PC-9 (cell line): ENCODE measurements around the gene MYO18B. TPM values are rescaled to one million over a fixed set of nuclear protein-coding genes. Genes with fewer than 3 reads are reported as not detected.

Source experiments
- BruUV-seq: library from RNA; stranded (reverse); fragments of 400-500 nt; replicated peaks from 2 replicates; lab custom pipeline; 2021; lab: Mats Ljungman, UMichigan
- CTCF ChIA-PET: fragments of 300-600 bp; sonication (Branson Sonifier 250); formaldehyde crosslinking; loops from one replicate; lab custom pipeline; 2022; ENCODE audit warnings: antibody characterized with exemption; lab: Charles Lee
- POLR2A ChIA-PET: fragments of 300-600 bp; sonication (Branson Sonifier 250); formaldehyde crosslinking; loops from one replicate; lab custom pipeline; 2022; ENCODE audit warnings: antibody characterized with exemption; ENCODE audit not compliant: unreplicated experiment; lab: Charles Lee
- DNase-seq, 2 experiments: peaks; one replicate each; pipeline versions ENCODE4 v3.0.0 to v3.0.0-alpha.2; 2015 to 2022; ENCODE audit warnings: mixed read lengths in 1 of 2
- H2AFZ ChIP-seq: fragments of 200-600 bp; sonication (generic); 2 replicates; pipeline ENCODE4 v1.8.1; 2017; ENCODE audit warnings: antibody characterized with exemption
- H3F3A ChIP-seq: fragments of 200-600 bp; sonication (generic); 2 replicates; pipeline ENCODE4 v1.8.1; 2017; ENCODE audit warnings: antibody characterized with exemption, mild to moderate bottlenecking, low read depth; ENCODE audit not compliant: insufficient read depth
- H3K27ac ChIP-seq: fragments of 200-600 bp; sonication (generic); 2 replicates; pipeline ENCODE4 v1.6.1; 2016; ENCODE audit warnings: mixed run types
- H3K27me3 ChIP-seq: fragments of 200-600 bp; sonication (generic); 2 replicates; pipeline ENCODE4 v1.6.1; 2016; ENCODE audit warnings: low read depth, mixed run types; ENCODE audit not compliant: insufficient read depth
- H3K36me3 ChIP-seq: fragments of 200-600 bp; sonication (generic); 2 replicates; pipeline ENCODE4 v1.6.1; 2016; ENCODE audit warnings: low read depth, mixed run types
- H3K4me1 ChIP-seq: fragments of 200-600 bp; sonication (generic); replicated peaks from 2 replicates; pipeline ENCODE4 v1.6.1; 2016; ENCODE audit warnings: mixed run types; ENCODE audit not compliant: insufficient read depth
- H3K4me2 ChIP-seq: fragments of 200-600 bp; sonication (generic); 2 replicates; pipeline ENCODE4 v1.6.1; 2017; ENCODE audit warnings: mixed run types
- H3K4me3 ChIP-seq: fragments of 200-600 bp; sonication (generic); 2 replicates; pipeline ENCODE4 v1.6.1; 2016; ENCODE audit warnings: mixed run types
- H3K79me2 ChIP-seq: fragments of 200-600 bp; sonication (generic); 2 replicates; pipeline ENCODE4 v1.6.1; 2017; ENCODE audit warnings: low read depth, mixed run types
- H3K9me2 ChIP-seq: fragments of 200-600 bp; sonication (generic); 2 replicates; pipeline ENCODE4 v1.8.1; 2017; ENCODE audit warnings: mild to moderate bottlenecking; ENCODE audit not compliant: insufficient read depth
- H3K9me3 ChIP-seq: fragments of 200-600 bp; sonication (generic); 2 replicates; pipeline ENCODE4 v1.8.1; 2016; ENCODE audit warnings: low read depth; ENCODE audit not compliant: insufficient read depth
- H4K20me1 ChIP-seq: fragments of 200-600 bp; sonication (generic); 2 replicates; pipeline ENCODE4 v1.8.1; 2017; ENCODE audit not compliant: insufficient read depth
- CTCF ChIP-seq: fragments of 200-600 bp; sonication (generic); conservative IDR thresholded peaks from 2 replicates; pipeline ENCODE4 v1.6.1; 2017; ENCODE audit warnings: mixed run types, antibody characterized with exemption, mild to moderate bottlenecking, moderate library complexity
- EZH2 ChIP-seq: fragments of 200-600 bp; sonication (generic); IDR thresholded peaks from 2 replicates; pipeline ENCODE4 v1.8.0; 2017; ENCODE audit warnings: antibody characterized with exemption, low read depth
- intact Hi-C: fragments of 100-400 bp; cut with micrococcal nuclease; formaldehyde crosslinking; loops from one replicate; pipeline ENCODE4 v1.10.0; 2022; ENCODE audit not compliant: unreplicated experiment
- total RNA-seq: library from RNA; stranded (reverse); gene quantifications from 2 replicates; pipeline ENCODE4 v1.2.3, GENCODE V29; 2021

The MYO18B gene
- total RNA-seq, 1 experiment from 2014 or later: not detected

GRCh38 chr22:25791556-25791955 is 49.6 kb downstream of the MYO18B start:
- DNase-seq: no peak
- H3K4me2 ChIP-seq: no peak overlapping the region
- H3K9me3 ChIP-seq: no peaks in the 10 kb centered on the region
- H3K9me2 ChIP-seq: no peaks in the 10 kb centered on the region
- TF ChIP-seq EZH2 (no peak), CTCF (no peak)
- no peak overlapping the region for H2AFZ ChIP-seq
- no peaks in the 10 kb centered on the region for H3K4me1 ChIP-seq
- H3K4me3 ChIP-seq: no peak overlapping the region
- intact Hi-C loops: no loop called here
- no peaks in the 10 kb centered on the region for H4K20me1 ChIP-seq
- no TSS peak for BruUV-seq
- no peaks in the 10 kb centered on the region for H3F3A ChIP-seq
- H3K27ac ChIP-seq: no peak overlapping the region
- peaks cover 49% of the 10 kb centered on the region for H3K27me3 ChIP-seq
- H3K36me3 ChIP-seq: no peaks in the 10 kb centered on the region
- no peaks in the 10 kb centered on the region for H3K79me2 ChIP-seq
- POLR2A ChIA-PET: no interaction called here
- CTCF ChIA-PET: no interaction called here

- H3K4me2 ChIP-seq: no peak overlapping the region
- H3K27ac ChIP-seq: no peak overlapping the region
- H3F3A ChIP-seq: no peaks in the 10 kb centered on the region
- no peak for DNase-seq
- no peak overlapping the region for H3K4me3 ChIP-seq
- no peaks in the 10 kb centered on the region for H3K79me2 ChIP-seq
- H3K9me3 ChIP-seq: no peaks in the 10 kb centered on the region
- no peaks in the 10 kb centered on the region for H3K9me2 ChIP-seq
- TF ChIP-seq CTCF: no peak
- TF ChIP-seq EZH2: no peak
- intact Hi-C loops: no loop called here
- CTCF ChIA-PET: no interaction called here
- no TSS peak for BruUV-seq
- no peak overlapping the region for H2AFZ ChIP-seq
- POLR2A ChIA-PET: no interaction called here
- no peaks in the 10 kb centered on the region for H4K20me1 ChIP-seq
- peaks cover 67% of the 10 kb centered on the region for H3K27me3 ChIP-seq
- H3K4me1 ChIP-seq: no peaks in the 10 kb centered on the region
- no peaks in the 10 kb centered on the region for H3K36me3 ChIP-seq
Measured at GRCh38 chr22:25795478-25795877, 53.5 kb downstream of the MYO18B start.

- H3K79me2 ChIP-seq: no peaks in the 10 kb centered on the region
- no peak overlapping the region for H2AFZ ChIP-seq
Measured at GRCh38 chr22:25797498-25798290, 55.7 kb downstream of the MYO18B start.

More at GRCh38 chr22:25797498-25798290, 55.7 kb downstream of the MYO18B start:
- Histone ChIP-seq H3K27ac (no peak overlapping the region), H3K4me2 (no peak overlapping the region), H3K27me3 (peaks cover 69% of the 10 kb centered on the region), H3F3A (no peaks in the 10 kb centered on the region), H3K4me3 (no peak overlapping the region), H4K20me1 (no peaks in the 10 kb centered on the region), H3K9me3 (no peaks in the 10 kb centered on the region), H3K9me2 (no peaks in the 10 kb centered on the region), H3K4me1 (no peaks in the 10 kb centered on the region), H3K36me3 (no peaks in the 10 kb centered on the region)
- BruUV-seq: no TSS peak
- TF ChIP-seq EZH2 (no peak), CTCF (no peak)
- POLR2A ChIA-PET: no interaction called here
- CTCF ChIA-PET: no interaction called here
- no peak for DNase-seq
- intact Hi-C loops: no loop called here
